Measurements from ENCODE around the gene SYTL3.

DNA sequence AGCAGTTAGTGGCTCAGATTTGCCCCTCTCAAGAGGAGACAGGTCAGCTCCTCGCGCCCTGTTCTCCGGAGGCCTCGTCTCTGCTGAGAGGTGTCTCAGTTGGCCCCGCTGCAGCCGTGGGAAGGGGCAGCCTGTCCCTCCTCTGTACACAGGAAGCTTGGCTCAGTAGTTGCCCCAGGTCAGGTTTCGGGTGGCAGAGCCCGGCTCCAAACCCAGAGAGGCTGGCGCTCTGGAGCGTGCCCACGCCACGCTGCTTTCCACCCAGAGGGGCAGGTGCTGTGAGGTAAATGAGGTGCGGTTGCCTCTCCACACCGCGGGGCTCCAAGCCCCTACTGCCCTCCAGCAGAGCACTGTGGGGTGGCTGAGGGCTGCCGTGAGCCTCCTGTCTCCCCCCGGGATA, 21.3 kb upstream of the SYTL3 start:
- TF ChIP-seq POLR2A (IDR thresholded peaks at IDR 0.05) = no peak
- no peak for TF ChIP-seq CTCF (IDR thresholded peaks at IDR 0.05 in 8 of 11, conservative IDR thresholded peaks at IDR 0.05 in 3 of 11)

All from spleen (tissue), 7 donors.